ENCODE data around the gene GRB14.
"Not testable (repeated sequence)": the region's sequence is repeated elsewhere in the genome, so short reads cannot be mapped to it uniquely, and the experiment has no call there.

The GRB14 gene

GRCh38 chr2:164485541-164485940 lies 135.7 kb downstream of the GRB14 start:
- no peak for DNase-seq

GRCh38 chr2:164479460-164479859 lies 141.8 kb downstream of the GRB14 start:
- DNase-seq = peak; percentile 27 to 38

GRCh38 chr2:164478205-164478604 lies 143.1 kb downstream of the GRB14 start:
- DNase-seq = no peak

GRCh38 chr2:164474873-164475272 lies 146.4 kb downstream of the GRB14 start:
- DNase-seq = no peak

- DNase-seq = no peak
These were observed 148.3 kb downstream of the GRB14 start for GRCh38 chr2:164473021-164473420.

- DNase-seq = not testable (repeated sequence)
These were observed 156.2 kb downstream of the GRB14 start for GRCh38 chr2:164465047-164465446.

- no peak for DNase-seq
These were observed 156.9 kb downstream of the GRB14 start for GRCh38 chr2:164464376-164464775.

- DNase-seq = peak in 1 of 2 experiments; percentile 70
These were observed 162.5 kb downstream of the GRB14 start for GRCh38 chr2:164458792-164459191.

GRCh38 chr2:164457271-164457670 lies 164.0 kb downstream of the GRB14 start:
- peak in 1 of 2 experiments; percentile 29 for DNase-seq

- peak; percentile 25 to 73 for DNase-seq
These were observed 164.7 kb downstream of the GRB14 start for GRCh38 chr2:164456619-164457018.

GRCh38 chr2:164453656-164454305 lies 167.5 kb downstream of the GRB14 start:
- no peak for DNase-seq

- DNase-seq = no peak
These were observed 171.0 kb downstream of the GRB14 start for GRCh38 chr2:164450278-164450677.

GRCh38 chr2:164449706-164450105 lies 171.6 kb downstream of the GRB14 start:
- DNase-seq = no peak

- DNase-seq = no peak
These were observed 173.6 kb downstream of the GRB14 start for GRCh38 chr2:164447660-164448059.
